IMR-90 (cell line): ENCODE results near the gene TSR3. TPM values are rescaled to one million over a fixed set of nuclear protein-coding genes. Genes with fewer than 3 reads are reported as not detected.

Experiments
- ATAC-seq: fragments of 200-7000 bp; cut with Tn5 transposase; 2 replicates; pipeline ENCODE4 v1.9.1; 2020; ENCODE audit warnings: low read depth, mild to moderate bottlenecking, moderate library complexity
- BruUV-seq: library from RNA; stranded (reverse); fragments of 400-500 nt; replicated peaks from 2 replicates; lab custom pipeline; 2021; lab: Mats Ljungman, UMichigan
- CTCF ChIA-PET: fragments of 300-600 bp; formaldehyde crosslinking; extraction: SDS; loops from one replicate; lab custom pipeline; 2021; ENCODE audit warnings: antibody characterized with exemption; lab: Yijun Ruan, JAX
- POLR2A ChIA-PET: fragments of 300-600 bp; sonication (Branson Sonifier 250); formaldehyde crosslinking; loops from one replicate; lab custom pipeline; 2022; ENCODE audit warnings: antibody characterized with exemption; ENCODE audit not compliant: unreplicated experiment; lab: Charles Lee
- DNase-seq: peaks from one replicate; pipeline ENCODE4 v3.0.0; 2013
- H2AFZ ChIP-seq: replicated peaks from 2 replicates; pipeline ENCODE3; 2013; ENCODE audit warnings: low read length, mild to moderate bottlenecking; ENCODE audit not compliant: poor library complexity
- H2AK5ac ChIP-seq: 2 replicates; pipeline ENCODE4 v1.6.1; 2013; ENCODE audit warnings: low read depth, low read length, inconsistent platforms
- H2AK9ac ChIP-seq: replicated peaks from 2 replicates; pipeline ENCODE3; 2013; ENCODE audit warnings: mild to moderate bottlenecking, low read depth, low read length, moderate library complexity; ENCODE audit not compliant: poor library complexity
- H2BK120ac ChIP-seq: 2 replicates; pipeline ENCODE4 v1.6.1; 2013; ENCODE audit warnings: low read depth, low read length, inconsistent platforms
- H2BK15ac ChIP-seq: 3 replicates; pipeline ENCODE4 v1.6.1; 2013; ENCODE audit warnings: low read depth, low read length, inconsistent platforms
- H2BK20ac ChIP-seq: 2 replicates; pipeline ENCODE4 v1.6.1; 2013; ENCODE audit warnings: low read depth, mild to moderate bottlenecking, inconsistent platforms, low read length, moderate library complexity
- H2BK5ac ChIP-seq: 2 replicates; pipeline ENCODE4 v1.6.1; 2013; ENCODE audit warnings: mild to moderate bottlenecking, low read depth, low read length, inconsistent platforms; ENCODE audit not compliant: poor library complexity, severe bottlenecking
- H3K14ac ChIP-seq: replicated peaks from 2 replicates; pipeline ENCODE4 v1.6.1; 2013; ENCODE audit warnings: low read depth, low read length, inconsistent platforms
- H3K18ac ChIP-seq: 2 replicates; pipeline ENCODE4 v1.6.1; 2013; ENCODE audit warnings: low read depth, low read length, control low read depth
- H3K23ac ChIP-seq: 2 replicates; pipeline ENCODE4 v1.6.1; 2013; ENCODE audit warnings: low read depth, low read length, inconsistent platforms
- H3K27ac ChIP-seq: 2 replicates; pipeline ENCODE4 v1.5.1; 2013; ENCODE audit warnings: mild to moderate bottlenecking, control low read depth, low read length; ENCODE audit not compliant: insufficient read depth
- H3K27me3 ChIP-seq: 2 replicates; pipeline ENCODE4 v1.6.1; 2013; ENCODE audit warnings: low read length; ENCODE audit not compliant: control insufficient read depth, insufficient read depth
- H3K36me3 ChIP-seq: 2 replicates; pipeline ENCODE4 v1.6.1; 2013; ENCODE audit warnings: low read length, mixed read lengths; ENCODE audit not compliant: control insufficient read depth, insufficient read depth
- H3K4ac ChIP-seq: 2 replicates; pipeline ENCODE4 v1.6.1; 2013; ENCODE audit warnings: low read depth, low read length, inconsistent platforms
- H3K4me1 ChIP-seq: 2 replicates; pipeline ENCODE4 v1.6.1; 2013; ENCODE audit warnings: low read length, mixed read lengths; ENCODE audit not compliant: control insufficient read depth, insufficient read depth
- H3K4me2 ChIP-seq: 2 replicates; pipeline ENCODE4 v1.6.1; 2013; ENCODE audit warnings: low read depth, mild to moderate bottlenecking, control low read depth, low read length, moderate library complexity
- H3K4me3 ChIP-seq: 2 replicates; pipeline ENCODE4 v1.5.1; 2013; ENCODE audit warnings: low read depth, mild to moderate bottlenecking, control low read depth, low read length, moderate library complexity; ENCODE audit not compliant: insufficient read depth
- H3K56ac ChIP-seq: 2 replicates; pipeline ENCODE4 v1.6.1; 2013; ENCODE audit warnings: low read length, inconsistent platforms; ENCODE audit not compliant: insufficient read depth; ENCODE audit errors: extremely low read depth
- H3K79me1 ChIP-seq, 2 experiments: 2 replicates each; pipeline ENCODE4 v1.6.1; 2013; ENCODE audit warnings: low read length in 2 of 2, inconsistent platforms in 1 of 2, low read depth in 1 of 2
- H3K9ac ChIP-seq: 2 replicates; pipeline ENCODE4 v1.6.1; 2013; ENCODE audit warnings: low read depth, low read length, control low read depth
- H3K9me1 ChIP-seq: 2 replicates; pipeline ENCODE4 v1.6.1; 2013; ENCODE audit warnings: low read length, inconsistent platforms; ENCODE audit not compliant: insufficient read depth
- H3K9me3 ChIP-seq: 2 replicates; pipeline ENCODE4 v1.6.1; 2013; ENCODE audit warnings: low read length; ENCODE audit not compliant: control insufficient read depth, insufficient read depth
- H4K20me1 ChIP-seq: 2 replicates; pipeline ENCODE4 v1.6.1; 2013; ENCODE audit warnings: low read length, inconsistent platforms; ENCODE audit not compliant: insufficient read depth
- H4K5ac ChIP-seq: 2 replicates; pipeline ENCODE4 v1.6.1; 2013; ENCODE audit warnings: mild to moderate bottlenecking, low read depth, low read length, control low read depth
- H4K8ac ChIP-seq, 2 experiments: 2 replicates each; pipeline ENCODE4 v1.6.1; 2013; ENCODE audit warnings: low read depth in 2 of 2, low read length in 2 of 2, control low read depth in 1 of 2, inconsistent platforms in 1 of 2
- H4K91ac ChIP-seq: 2 replicates; pipeline ENCODE4 v1.6.1; 2013; ENCODE audit warnings: low read depth, low read length, inconsistent platforms; ENCODE audit not compliant: insufficient read depth
- BHLHE40 ChIP-seq: fragments of 150-350 bp; IDR thresholded peaks from 2 replicates; pipeline ENCODE4 v1.6.1; 2016; ENCODE audit warnings: mild to moderate bottlenecking, low read depth, low read length
- CHD1 ChIP-seq: IDR thresholded peaks from 2 replicates; pipeline ENCODE4 v1.6.1; 2012; ENCODE audit warnings: low read depth, low read length, improper control_type of control experiment
- ELK1 ChIP-seq: fragments of 150-350 bp; IDR thresholded peaks from 2 replicates; pipeline ENCODE4 v1.6.1; 2016; ENCODE audit warnings: low read depth, mild to moderate bottlenecking, low read length, moderate library complexity, borderline replicate concordance
- FOS ChIP-seq: fragments of 150-350 bp; IDR thresholded peaks from 2 replicates; pipeline ENCODE4 v1.6.1; 2016; ENCODE audit warnings: low read depth, low read length
- MAFK ChIP-seq: IDR thresholded peaks from 2 replicates; pipeline ENCODE4 v1.6.1; 2012; ENCODE audit warnings: low read depth, low read length, improper control_type of control experiment
- MAZ ChIP-seq: IDR thresholded peaks from 2 replicates; pipeline ENCODE4 v1.6.1; 2012; ENCODE audit warnings: low read depth, mild to moderate bottlenecking, low read length, improper control_type of control experiment, moderate library complexity, borderline replicate concordance
- MXI1 ChIP-seq: IDR thresholded peaks from 2 replicates; pipeline ENCODE4 v1.6.1; 2012; ENCODE audit warnings: low read depth, mild to moderate bottlenecking, low read length, moderate library complexity, borderline replicate concordance
- NFE2L2 ChIP-seq: fragments of 150-350 bp; IDR thresholded peaks from 2 replicates; pipeline ENCODE4 v1.6.1; 2016; ENCODE audit warnings: low read depth, mild to moderate bottlenecking, low read length
- POLR2A ChIP-seq: IDR thresholded peaks from 2 replicates; pipeline ENCODE4 v1.6.1; 2012; ENCODE audit warnings: mild to moderate bottlenecking, low read depth, low read length
- RAD21 ChIP-seq: IDR thresholded peaks from 2 replicates; pipeline ENCODE4 v1.6.1; 2012; ENCODE audit warnings: low read length, improper control_type of control experiment
- RCOR1 ChIP-seq: IDR thresholded peaks from 2 replicates; pipeline ENCODE4 v1.6.1; 2012; ENCODE audit warnings: mild to moderate bottlenecking, low read length, improper control_type of control experiment; ENCODE audit not compliant: insufficient replicate concordance
- RFX5 ChIP-seq: IDR thresholded peaks from 2 replicates; pipeline ENCODE4 v1.8.0; 2012; ENCODE audit warnings: low read depth, mild to moderate bottlenecking, low read length, moderate library complexity
- SMC3 ChIP-seq: fragments of 150-350 bp; IDR thresholded peaks from 2 replicates; pipeline ENCODE4 v1.6.1; 2016; ENCODE audit warnings: low read depth, mild to moderate bottlenecking, antibody characterized with exemption, low read length, moderate library complexity
- USF2 ChIP-seq: fragments of 150-350 bp; IDR thresholded peaks from 2 replicates; pipeline ENCODE4 v1.6.1; 2017; ENCODE audit warnings: mild to moderate bottlenecking, antibody characterized with exemption, low read length, low read depth
- WGBS, 2 experiments: methylation state at CpG; one replicate each; pipeline versions ENCODE4 v1.1.5 to v1.1.7; 2013; ENCODE audit warnings: missing lambda C conversion rate in 2 of 2; ENCODE audit not compliant: insufficient read length in 1 of 2; ENCODE audit errors: extremely low coverage in 2 of 2; 5-methylcytosine and 5-hydroxymethylcytosine counted together
- dilution Hi-C: fragments of 300-500 bp; cut with HindIII; formaldehyde crosslinking; loops from one replicate; pipeline ENCODE4 v1.14.3; 2018; ENCODE audit warnings: low sequenced_read_pairs; ENCODE audit not compliant: unreplicated experiment
- in situ Hi-C: fragments of 300-500 bp; cut with MboI; formaldehyde crosslinking; loops from 3 replicates; pipeline ENCODE4 v1.14.3; 2019; ENCODE audit warnings: low sequenced_read_pairs, inconsistent platforms, mixed read lengths
- intact Hi-C: fragments of 100-400 bp; cut with micrococcal nuclease; formaldehyde crosslinking; loops from 2 replicates; pipeline ENCODE4 v1.10.0; 2022
- polyA plus RNA-seq, 3 experiments: library from polyadenylated mRNA; depleted of rRNA; stranded (reverse); fragments of >200 nt; gene quantifications; 2 replicates each; pipeline ENCODE4 v1.2.3, GENCODE V29; 2012; ENCODE audit warnings: low replicate concordance in 1 of 3
- total RNA-seq: library from RNA; depleted of rRNA; stranded (reverse); fragments of >200 nt; gene quantifications from 2 replicates; pipeline ENCODE4 v1.2.3, GENCODE V29; 2012

Gene TSR3
- total and polyA plus RNA-seq, 2 of the 4 experiments (the other 2 are of a cell fraction), result 38.0 to 52.9 TPM

GRCh38 chr16:1345651-1346421 lies 5.8 kb downstream of the TSR3 start (continued):
- TF ChIP-seq MAZ, result no peak

- 60% methylated on average over 1 of the region's 11 CpGs; no CpG with 5 or more reads in 1 of the 2 experiments for WGBS, 2 experiments
- Histone ChIP-seq H3K4me2 (no peak overlapping the region), H2BK20ac (no peak overlapping the region), H3K56ac (no peak overlapping the region), H3K79me1 (peaks cover 0 to 9% of the 10 kb centered on the region in 2 experiments; a peak in 3 of 4 replicates), H4K5ac (no peak overlapping the region), H4K8ac (no peak overlapping the region), H3K4me1 (0 out of 2 replicates have a peak, but pooled peaks cover 2% of the 10 kb centered on the region), H2AK9ac (no peak overlapping the region), H2AFZ (no peak overlapping the region), H3K27ac (no peak overlapping the region), H3K18ac (no peak overlapping the region), H3K14ac (no peak overlapping the region), H3K23ac (no peak overlapping the region), H3K9me1 (no peaks in the 10 kb centered on the region), H3K4me3 (no peak overlapping the region), H3K9me3 (no peaks in the 10 kb centered on the region), H3K4ac (no peak overlapping the region), H3K9ac (no peak overlapping the region), H2AK5ac (no peak overlapping the region), H4K20me1 (no peaks in the 10 kb centered on the region), H2BK120ac (no peak overlapping the region), H4K91ac (no peak overlapping the region), H3K27me3 (no peaks in the 10 kb centered on the region), H2BK5ac (no peak overlapping the region), H2BK15ac (no peak overlapping the region), H3K36me3 (peaks cover 22% of the 10 kb centered on the region)
- in situ Hi-C loops (no loop called here), intact Hi-C loops (no loop called here), dilution Hi-C loops (no loop called here)
- POLR2A ChIA-PET, result interaction anchor here (0.6 kb wide), 1 partner anchor 293 kb away, joined by 3 read pairs; no protein-coding TSS in a partner anchor
- CTCF ChIA-PET, result no interaction called here
- DNase-seq, result no peak
- ATAC-seq, result no peak
- BruUV-seq, result no TSS peak
- TF ChIP-seq MXI1, result no peak
- TF ChIP-seq MAZ, result no peak
- TF ChIP-seq SMC3, result no peak
- TF ChIP-seq RAD21, result no peak
- TF ChIP-seq BHLHE40, result no peak
- no peak for TF ChIP-seq RCOR1
- no peak for TF ChIP-seq MAFK
- TF ChIP-seq FOS, result no peak
- TF ChIP-seq RFX5, result no peak
- no peak for TF ChIP-seq NFE2L2
- no peak for TF ChIP-seq CHD1
- TF ChIP-seq ELK1, result no peak
- no peak for TF ChIP-seq POLR2A
- no peak for TF ChIP-seq USF2
Observed at GRCh38 chr16:1345087-1345486, 6.6 kb downstream of the TSR3 start.
